ENCODE data around the gene LMLN.
A peak's percentile ranks its signal among the peaks of the same experiment; 100 is the strongest.
"Not testable (repeated sequence)": the region's sequence is repeated elsewhere in the genome, so short reads cannot be mapped to it uniquely, and the experiment has no call there.

Gene LMLN

DNA sequence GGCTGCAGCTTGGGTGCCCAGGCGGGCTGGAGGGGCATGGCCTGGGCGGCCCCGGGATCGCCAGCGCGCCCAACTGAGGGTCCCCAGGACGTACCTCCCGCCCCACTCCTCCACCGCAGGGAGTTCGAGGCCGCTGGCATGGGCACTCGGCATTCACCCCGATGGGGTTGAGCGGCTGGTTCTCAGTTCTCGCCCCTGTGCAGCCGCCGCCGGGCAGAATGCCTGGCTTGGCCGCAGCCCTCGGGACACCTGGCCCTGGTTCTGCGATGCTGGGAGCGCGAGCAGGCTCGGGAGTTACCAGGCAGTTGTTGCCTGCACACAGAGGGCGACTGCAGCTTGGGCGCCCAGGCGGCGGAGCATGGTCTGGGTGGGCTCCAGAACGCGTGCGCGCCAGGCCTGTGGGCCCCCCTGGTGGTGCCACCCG lies 121.4 kb downstream of the LMLN start:
- DNase-seq, result no peak

- not testable (repeated sequence) for DNase-seq
These were observed 122.2 kb downstream of the LMLN start for GRCh38 chr3:198082226-198082625.

- DNase-seq, result no peak
These were observed 128.5 kb downstream of the LMLN start for GRCh38 chr3:198088421-198088955.

GRCh38 chr3:198090795-198091332 lies 130.8 kb downstream of the LMLN start:
- no peak for DNase-seq

DNA sequence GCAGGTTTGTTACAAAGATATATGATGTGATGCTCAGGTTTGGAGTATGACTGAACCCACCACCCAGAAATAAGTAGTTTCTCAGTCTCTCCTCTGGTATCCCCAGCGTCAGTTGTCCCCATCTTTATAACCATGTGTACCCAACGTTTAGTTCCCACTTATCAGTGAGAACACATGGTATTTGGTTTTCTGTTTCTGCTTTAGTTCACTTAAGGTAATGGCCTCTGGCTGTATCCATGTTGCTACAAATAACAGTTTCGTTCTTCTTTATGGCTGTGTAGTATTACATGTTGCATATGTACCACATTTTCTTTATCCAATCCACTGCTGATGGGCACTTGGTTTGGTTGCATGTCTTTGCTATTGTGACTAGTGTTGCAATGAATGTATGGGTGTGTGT lies 132.3 kb downstream of the LMLN start:
- DNase-seq, result no peak

GRCh38 chr3:198093112-198093679 lies 133.2 kb downstream of the LMLN start:
- peak; percentile 70 to 85 (median 75) for DNase-seq
